Measurements from ENCODE around the gene ABCB10. TPM values are rescaled to one million over a fixed set of nuclear protein-coding genes. Genes with fewer than 3 reads are reported as not detected.
A peak's percentile ranks its signal among the peaks of the same experiment; 100 is the strongest.
"Not testable (repeated sequence)": the region's sequence is repeated elsewhere in the genome, so short reads cannot be mapped to it uniquely, and the experiment has no call there.

The ABCB10 gene
- total RNA-seq, 1 donor from 2014 or later, result 32.1 TPM

DNA sequence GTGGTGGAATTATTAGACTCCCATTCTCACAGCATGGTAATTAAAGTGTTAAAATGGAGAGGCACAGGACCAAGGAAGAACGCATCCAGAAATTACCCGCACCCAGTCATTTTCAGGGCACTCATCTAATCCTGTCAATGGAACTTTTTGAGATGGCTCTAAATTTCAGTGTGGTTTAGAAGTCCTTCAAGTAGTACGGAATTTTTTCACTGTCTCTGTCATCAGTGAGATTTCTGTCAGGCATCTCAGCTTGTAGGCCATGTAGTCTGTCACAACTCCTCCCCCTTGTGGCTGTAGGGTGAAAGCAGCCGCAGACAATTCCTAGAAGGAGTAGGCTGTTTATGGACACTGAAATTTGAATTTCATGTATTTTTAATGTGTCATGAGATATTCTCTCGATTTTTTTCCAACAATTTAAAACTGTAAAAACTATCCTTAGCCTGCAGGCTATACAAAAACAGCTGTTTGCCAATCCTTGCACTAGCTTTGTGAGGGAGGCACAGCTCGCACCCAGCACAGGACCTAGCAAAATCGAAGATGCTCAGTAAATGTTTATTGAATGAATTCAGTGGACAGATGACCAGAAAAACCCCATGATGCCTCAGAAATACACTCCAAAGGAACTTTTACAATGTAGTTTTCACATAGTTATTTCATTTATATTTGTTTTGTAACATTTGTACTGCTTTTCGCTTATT, 43.8 kb downstream of the ABCB10 start:
- Mint-ChIP-seq H3K4me3 (ENCODE audit: unreplicated experiment) (no peak overlapping the region), H3K36me3 (ENCODE audit: low read depth) (peaks cover 13% of the 10 kb centered on the region), H3K4me1 (ENCODE audit: low read depth) (peaks cover 7% of the 10 kb centered on the region), H3K27ac (ENCODE audit: unreplicated experiment) (peak overlapping the region; percentile 47), H3K9me3 (ENCODE audit: low read depth) (no peaks in the 10 kb centered on the region), H3K27me3 (ENCODE audit: low read depth) (no peaks in the 10 kb centered on the region)
- TF ChIP-seq, protein P1, sequence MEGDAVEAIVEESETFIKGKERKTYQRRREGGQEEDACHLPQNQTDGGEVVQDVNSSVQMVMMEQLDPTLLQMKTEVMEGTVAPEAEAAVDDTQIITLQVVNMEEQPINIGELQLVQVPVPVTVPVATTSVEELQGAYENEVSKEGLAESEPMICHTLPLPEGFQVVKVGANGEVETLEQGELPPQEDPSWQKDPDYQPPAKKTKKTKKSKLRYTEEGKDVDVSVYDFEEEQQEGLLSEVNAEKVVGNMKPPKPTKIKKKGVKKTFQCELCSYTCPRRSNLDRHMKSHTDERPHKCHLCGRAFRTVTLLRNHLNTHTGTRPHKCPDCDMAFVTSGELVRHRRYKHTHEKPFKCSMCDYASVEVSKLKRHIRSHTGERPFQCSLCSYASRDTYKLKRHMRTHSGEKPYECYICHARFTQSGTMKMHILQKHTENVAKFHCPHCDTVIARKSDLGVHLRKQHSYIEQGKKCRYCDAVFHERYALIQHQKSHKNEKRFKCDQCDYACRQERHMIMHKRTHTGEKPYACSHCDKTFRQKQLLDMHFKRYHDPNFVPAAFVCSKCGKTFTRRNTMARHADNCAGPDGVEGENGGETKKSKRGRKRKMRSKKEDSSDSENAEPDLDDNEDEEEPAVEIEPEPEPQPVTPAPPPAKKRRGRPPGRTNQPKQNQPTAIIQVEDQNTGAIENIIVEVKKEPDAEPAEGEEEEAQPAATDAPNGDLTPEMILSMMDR (IDR thresholded peaks at IDR 0.05), result peak; percentile 89
- DNase-seq (ENCODE audit: low spot score), result no peak

DNA sequence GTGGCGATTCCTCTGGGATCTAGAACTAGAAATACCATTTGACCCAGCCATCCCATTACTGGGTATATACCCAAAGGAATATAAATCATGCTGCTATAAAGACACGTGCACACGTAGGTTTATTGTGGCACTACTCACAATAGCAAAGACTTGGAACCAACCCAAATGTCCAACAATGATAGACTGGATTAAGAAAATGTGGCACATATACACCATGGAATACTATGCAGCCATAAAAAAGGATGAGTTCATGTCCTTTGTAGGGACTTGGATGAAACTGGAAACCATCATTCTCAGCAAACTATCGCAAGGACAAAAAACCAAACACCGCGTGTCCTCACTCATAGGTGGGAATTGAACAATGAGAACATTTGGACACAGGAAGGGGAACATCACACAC, 46.9 kb downstream of the ABCB10 start:
- H3K4me1 Mint-ChIP-seq (ENCODE audit: low read depth), result peaks cover 29% of the 10 kb centered on the region
- not testable (repeated sequence) for DNase-seq (ENCODE audit: low spot score); H3K27ac Mint-ChIP-seq (ENCODE audit: unreplicated experiment); H3K27me3 Mint-ChIP-seq (ENCODE audit: low read depth); H3K4me3 Mint-ChIP-seq (ENCODE audit: unreplicated experiment); H3K36me3 Mint-ChIP-seq (ENCODE audit: low read depth); H3K9me3 Mint-ChIP-seq (ENCODE audit: low read depth)

DNA sequence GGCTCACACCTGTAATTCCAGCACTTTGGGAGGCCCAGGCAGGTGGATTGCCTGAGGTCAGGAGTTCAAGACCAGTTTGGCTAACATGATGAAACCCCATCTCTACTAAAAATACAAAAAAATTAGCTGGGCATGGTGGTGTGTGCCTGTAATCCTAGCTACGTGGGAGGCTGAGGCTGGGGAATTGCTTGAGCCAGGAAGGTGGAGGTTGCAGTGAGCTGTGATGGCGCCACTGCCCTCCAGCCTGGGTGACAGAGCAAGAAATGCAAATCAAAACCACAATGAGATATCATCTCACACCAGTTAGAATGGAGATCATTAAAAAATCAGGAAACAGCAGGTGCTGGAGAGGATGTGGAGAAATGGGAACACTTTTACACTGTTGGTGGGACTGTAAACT, 47.3 kb downstream of the ABCB10 start:
- peaks cover 33% of the 10 kb centered on the region for H3K4me1 Mint-ChIP-seq (ENCODE audit: low read depth)
- not testable (repeated sequence) for DNase-seq (ENCODE audit: low spot score); H3K4me3 Mint-ChIP-seq (ENCODE audit: unreplicated experiment); H3K36me3 Mint-ChIP-seq (ENCODE audit: low read depth); H3K9me3 Mint-ChIP-seq (ENCODE audit: low read depth); H3K27me3 Mint-ChIP-seq (ENCODE audit: low read depth); H3K27ac Mint-ChIP-seq (ENCODE audit: unreplicated experiment)

DNA sequence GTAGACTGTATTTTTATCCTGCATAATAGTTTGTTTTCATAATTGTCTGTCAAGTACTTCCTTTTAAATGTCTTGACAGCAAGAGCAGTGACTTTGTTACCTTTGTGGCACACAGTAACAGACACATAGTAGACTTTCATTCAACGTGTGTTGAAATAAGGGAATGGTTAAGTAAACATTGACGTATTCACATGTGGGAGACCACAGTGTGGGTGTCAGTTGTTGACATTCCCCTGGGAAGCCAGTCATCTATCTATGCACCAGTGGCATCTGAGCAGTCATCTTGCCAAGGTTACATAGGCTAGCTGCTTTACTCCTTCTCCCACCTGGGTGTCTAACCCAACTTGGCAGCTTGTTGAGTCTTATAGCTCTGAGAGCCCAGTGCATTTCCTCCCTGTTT, 48.9 kb downstream of the ABCB10 start:
- Mint-ChIP-seq H3K27me3 (ENCODE audit: low read depth) (no peaks in the 10 kb centered on the region), H3K27ac (ENCODE audit: unreplicated experiment) (peak overlapping the region; percentile 98)

DNA sequence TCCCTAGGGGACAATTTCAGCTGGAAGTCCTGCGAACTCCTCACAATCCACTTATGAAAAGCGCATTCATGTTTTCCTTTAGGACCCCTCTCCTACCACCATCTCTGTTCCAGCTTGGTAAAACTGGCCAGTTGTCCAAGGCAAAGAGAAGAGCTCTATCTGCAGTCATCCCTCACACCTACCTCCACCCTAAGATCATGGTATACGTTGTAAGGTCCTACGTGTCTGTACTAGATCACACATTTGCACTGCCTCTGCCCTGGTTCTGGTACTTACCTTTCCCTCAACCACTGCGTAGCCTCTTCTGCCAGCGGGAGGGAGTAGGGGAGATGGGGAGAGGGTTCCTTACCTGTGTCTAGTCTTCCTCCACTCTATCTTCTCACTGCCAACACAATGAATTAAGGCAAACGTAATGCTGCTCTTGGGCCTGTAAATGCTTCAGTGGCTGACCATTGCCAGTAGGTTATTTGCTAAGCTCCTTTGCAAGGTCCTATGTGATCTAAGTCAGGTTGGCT, 49.6 kb downstream of the ABCB10 start:
- no peak for DNase-seq (ENCODE audit: low spot score)
- TF ChIP-seq, protein P1 (IDR thresholded peaks at IDR 0.05), result no peak
- Mint-ChIP-seq H3K9me3 (ENCODE audit: low read depth) (no peaks in the 10 kb centered on the region), H3K4me3 (ENCODE audit: unreplicated experiment) (peak overlapping the region; percentile 81), H3K27ac (ENCODE audit: unreplicated experiment) (peak overlapping the region; percentile 98), H3K27me3 (ENCODE audit: low read depth) (no peaks in the 10 kb centered on the region), H3K36me3 (ENCODE audit: low read depth) (no peaks in the 10 kb centered on the region), H3K4me1 (ENCODE audit: low read depth) (peaks cover 26% of the 10 kb centered on the region)

More for the DNA sequence above, 48.9 kb downstream of the ABCB10 start:
- peak overlapping the region; percentile 81 for H3K4me3 Mint-ChIP-seq (ENCODE audit: unreplicated experiment)
- TF ChIP-seq, protein P1 (IDR thresholded peaks at IDR 0.05), result no peak
- H3K36me3 Mint-ChIP-seq (ENCODE audit: low read depth), result no peaks in the 10 kb centered on the region
- peaks cover 30% of the 10 kb centered on the region for H3K4me1 Mint-ChIP-seq (ENCODE audit: low read depth)
- no peaks in the 10 kb centered on the region for H3K9me3 Mint-ChIP-seq (ENCODE audit: low read depth)
- no peak for DNase-seq (ENCODE audit: low spot score)

DNA sequence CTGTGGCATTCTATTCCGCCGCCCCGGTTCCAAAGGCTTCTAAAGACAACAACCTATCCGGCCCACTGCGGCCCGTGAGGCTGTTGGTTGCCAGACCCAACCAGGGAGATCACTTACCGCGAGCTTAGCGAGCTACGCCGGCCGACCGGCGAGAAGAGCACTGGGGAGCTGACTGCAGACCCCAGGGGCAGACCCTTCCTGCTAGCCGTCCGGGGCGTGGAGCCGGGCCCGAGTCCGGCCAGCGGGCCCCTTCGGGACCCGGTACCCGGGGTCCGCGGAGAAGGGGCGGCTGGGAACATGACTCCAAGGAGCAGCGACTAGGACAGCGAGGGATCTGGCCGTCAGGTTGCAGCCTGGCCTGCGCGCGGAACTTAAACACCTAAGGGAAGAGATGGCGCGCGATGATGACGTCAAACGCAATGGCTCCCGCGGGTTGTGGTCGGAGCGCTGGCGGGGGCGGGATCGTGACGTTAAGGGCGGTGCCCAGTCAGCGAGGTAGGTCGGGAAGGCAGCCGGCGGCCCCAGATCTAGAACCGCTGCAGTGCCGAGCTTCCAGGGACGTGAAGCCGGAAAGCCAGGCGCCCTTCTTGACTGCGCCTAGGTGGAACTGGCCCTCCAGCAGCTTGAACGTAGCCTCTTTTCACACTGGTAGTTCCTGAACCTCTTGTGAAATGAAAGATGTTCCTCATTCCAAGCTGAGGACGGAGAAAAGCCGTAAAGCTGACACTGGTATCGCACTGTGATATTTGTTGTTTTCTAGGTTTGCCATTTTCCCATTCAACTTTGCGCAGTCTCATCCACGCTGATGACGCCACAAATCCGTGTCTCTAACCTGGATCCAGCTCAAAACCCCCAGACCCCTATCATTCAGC, 50.3 kb downstream of the ABCB10 start, which contains the start of gene NUP133:
TSS of gene NUP133 (minus strand) at position 391 of the 872 bp plus-strand sequence. CDS start at position 299, 92 bp downstream.
- Mint-ChIP-seq H3K27me3 (ENCODE audit: low read depth) (no peaks in the 10 kb centered on the region), H3K36me3 (ENCODE audit: low read depth) (no peaks in the 10 kb centered on the region), H3K9me3 (ENCODE audit: low read depth) (no peaks in the 10 kb centered on the region), H3K27ac (ENCODE audit: unreplicated experiment) (peak within 1 kb of the TSS; percentile 98), H3K4me3 (ENCODE audit: unreplicated experiment) (peak within 1 kb of the TSS; percentile 81), H3K4me1 (ENCODE audit: low read depth) (peaks cover 26% of the 10 kb centered on the region)
- TF ChIP-seq, protein P1 (IDR thresholded peaks at IDR 0.05), result no peak
- DNase-seq (ENCODE audit: low spot score), result peak; percentile 99

Measured in chondrocyte (in vitro differentiated cells).